Activated naive CD4-positive, alpha-beta T cell treated with anti-CD3 and anti-CD28 coated beads, Interleukin-2, amount 10 ng/mL, durations not matched to agents 7 days and 5 days (primary cell): ENCODE measurements around the gene CHST3.
"Not testable (repeated sequence)": the region's sequence is repeated elsewhere in the genome, so short reads cannot be mapped to it uniquely, and the experiment has no call there.

ENCODE experiments used
- CTCF ChIA-PET: fragments of 350-600 bp; sonication (Branson Sonifier 250); formaldehyde crosslinking; loops from one replicate; lab custom pipeline; 2021; ENCODE audit warnings: antibody characterized with exemption; lab: Charles Lee
- DNase-seq: peaks from one replicate; pipeline ENCODE4 v3.0.0-alpha.2; 2020
- H3K27ac Mint-ChIP-seq: one replicate; pipeline ENCODE4 v1.8.0; 2021; ENCODE audit warnings: mild to moderate bottlenecking, moderate library complexity, mixed read lengths
- H3K27me3 Mint-ChIP-seq: one replicate; pipeline ENCODE4 v1.8.0; 2021; ENCODE audit warnings: mild to moderate bottlenecking, mixed read lengths
- H3K36me3 Mint-ChIP-seq: one replicate; pipeline ENCODE4 v1.8.0; 2021; ENCODE audit warnings: mixed read lengths
- H3K4me1 Mint-ChIP-seq: one replicate; pipeline ENCODE4 v1.8.0; 2021; ENCODE audit warnings: mixed read lengths
- H3K4me3 Mint-ChIP-seq: one replicate; pipeline ENCODE4 v1.8.0; 2021; ENCODE audit warnings: mild to moderate bottlenecking, moderate library complexity, mixed read lengths
- H3K9me3 Mint-ChIP-seq: one replicate; pipeline ENCODE4 v1.8.0; 2021; ENCODE audit warnings: mixed read lengths

CHST3 gene

DNA sequence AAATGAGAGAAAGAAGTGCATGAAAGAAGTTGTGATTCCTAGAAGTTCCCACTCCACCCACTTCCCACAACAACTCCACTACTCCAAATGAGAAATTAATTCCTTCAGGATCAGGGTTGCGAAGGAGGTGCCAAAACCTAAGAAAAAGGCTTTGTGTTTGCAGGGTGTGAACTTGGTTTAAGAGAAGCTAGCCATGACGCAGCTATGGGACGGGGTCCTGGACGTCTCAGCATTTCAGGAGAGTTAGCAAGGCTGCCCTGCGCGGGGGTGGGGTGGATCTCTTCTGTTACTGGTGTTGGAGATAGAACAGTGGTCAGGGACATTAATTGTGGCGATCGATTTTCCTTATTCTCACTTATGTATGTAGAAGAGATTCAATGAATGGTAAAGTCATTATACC, 61.2 kb downstream of the CHST3 start:
- H3K27ac Mint-ChIP-seq = no peak overlapping the region
- peaks cover 18% of the 10 kb centered on the region for H3K27me3 Mint-ChIP-seq
- no peaks in the 10 kb centered on the region for H3K9me3 Mint-ChIP-seq
- DNase-seq = no peak
- H3K4me3 Mint-ChIP-seq = no peak overlapping the region
- no peaks in the 10 kb centered on the region for H3K36me3 Mint-ChIP-seq
- CTCF ChIA-PET = interaction anchor here (1.3 kb wide), 1 partner anchor 23 kb away, joined by 4 read pairs; no protein-coding TSS in a partner anchor
- peaks cover 5% of the 10 kb centered on the region for H3K4me1 Mint-ChIP-seq

DNA sequence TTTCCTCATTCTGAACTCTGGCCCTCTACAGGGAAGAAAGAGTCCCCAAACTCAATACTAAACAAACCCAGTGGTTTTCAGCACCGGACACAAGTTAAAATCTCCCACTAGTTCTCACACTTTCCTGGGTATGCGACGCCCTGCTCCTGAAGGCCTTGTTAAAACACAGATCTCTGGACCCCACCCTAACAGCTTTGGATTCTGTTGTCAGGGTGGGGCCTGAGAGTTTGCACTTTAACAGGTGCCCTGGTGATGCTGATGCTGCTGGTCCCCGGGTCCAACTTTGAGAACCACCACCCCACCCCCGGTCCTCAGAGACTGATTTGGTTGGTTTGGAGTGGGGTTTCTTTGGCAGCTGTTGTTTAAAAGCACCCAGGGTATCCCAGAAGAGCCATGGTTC, 61.6 kb downstream of the CHST3 start:
- Mint-ChIP-seq H3K36me3 (no peaks in the 10 kb centered on the region), H3K4me3 (no peak overlapping the region)
- CTCF ChIA-PET = interaction anchor here (1.3 kb wide), 1 partner anchor 23 kb away, joined by 4 read pairs; no protein-coding TSS in a partner anchor

DNA sequence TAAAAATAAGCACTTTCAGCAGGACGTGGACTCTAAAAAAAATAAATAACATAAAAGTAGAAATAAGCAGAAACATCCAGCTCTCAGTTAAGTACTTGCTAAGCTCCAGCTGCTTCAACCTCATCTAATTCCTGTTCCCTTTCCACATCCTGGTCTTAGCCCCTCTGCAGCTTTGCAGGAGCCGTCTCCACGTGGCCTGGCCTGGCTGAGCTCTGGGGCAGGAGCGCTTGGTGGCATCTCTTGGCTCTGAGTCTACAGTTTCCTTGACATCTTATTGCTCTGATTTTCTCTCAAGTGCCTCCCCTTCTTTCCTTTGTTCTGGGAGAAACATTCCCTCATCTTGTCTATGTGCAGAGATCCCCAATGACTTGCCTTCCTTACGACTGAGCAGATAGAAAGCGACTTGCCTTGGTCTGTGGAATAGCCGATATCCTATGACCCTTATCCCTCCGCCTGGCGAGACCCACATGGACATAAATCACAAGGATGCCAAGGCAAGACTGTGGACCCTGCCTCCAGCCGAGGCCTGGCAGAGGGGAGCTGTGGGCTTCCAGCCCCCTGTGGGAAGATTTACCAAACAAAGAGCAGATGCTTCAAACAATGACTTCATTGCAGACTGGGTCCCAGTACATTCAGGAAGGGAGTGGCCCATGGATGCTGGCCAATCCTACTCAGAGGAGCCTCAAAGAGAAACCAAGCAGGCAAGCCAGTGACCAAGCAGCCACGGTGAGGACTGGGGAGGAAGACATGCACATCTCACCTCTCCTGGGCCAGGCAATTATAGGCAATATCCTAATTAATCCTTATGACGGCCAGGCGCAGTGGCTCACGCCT, 62.3 kb downstream of the CHST3 start:
- no peak for DNase-seq
- peaks cover 29% of the 10 kb centered on the region for H3K27me3 Mint-ChIP-seq
- no peaks in the 10 kb centered on the region for H3K4me1 Mint-ChIP-seq
- H3K4me3 Mint-ChIP-seq = no peak overlapping the region
- H3K36me3 Mint-ChIP-seq = no peaks in the 10 kb centered on the region
- CTCF ChIA-PET = interaction anchor here (1.3 kb wide), 1 partner anchor 22 kb away, joined by 4 read pairs; no protein-coding TSS in a partner anchor
- H3K9me3 Mint-ChIP-seq = no peaks in the 10 kb centered on the region
- H3K27ac Mint-ChIP-seq = no peak overlapping the region

More for the DNA sequence above, 61.6 kb downstream of the CHST3 start:
- peaks cover 5% of the 10 kb centered on the region for H3K4me1 Mint-ChIP-seq
- H3K9me3 Mint-ChIP-seq = no peaks in the 10 kb centered on the region
- H3K27ac Mint-ChIP-seq = no peak overlapping the region
- H3K27me3 Mint-ChIP-seq = peaks cover 22% of the 10 kb centered on the region
- DNase-seq = no peak

DNA sequence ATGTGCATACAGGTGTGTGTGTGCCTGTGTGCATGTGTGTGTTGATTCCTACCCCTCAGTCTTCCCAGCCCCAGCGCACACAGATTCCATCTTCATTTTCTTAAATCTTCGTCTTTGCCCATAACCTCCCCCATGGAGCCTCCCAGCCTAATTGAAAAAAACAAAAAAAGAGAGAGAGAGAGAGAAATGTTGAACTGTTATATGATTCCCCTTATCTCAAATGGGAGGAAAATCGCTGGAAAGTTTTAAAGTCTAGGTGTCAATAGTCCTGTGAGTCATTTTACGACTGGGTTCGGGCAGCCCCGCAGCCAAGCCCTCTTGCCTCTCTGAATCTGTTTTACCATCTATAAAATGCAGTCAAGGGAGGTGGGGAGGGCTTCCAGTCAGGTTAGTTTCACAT, 63.3 kb downstream of the CHST3 start:
- no peak overlapping the region for H3K27ac Mint-ChIP-seq
- no peaks in the 10 kb centered on the region for H3K9me3 Mint-ChIP-seq
- H3K4me3 Mint-ChIP-seq = no peak overlapping the region
- DNase-seq = no peak
- no peaks in the 10 kb centered on the region for H3K4me1 Mint-ChIP-seq
- peaks cover 38% of the 10 kb centered on the region for H3K27me3 Mint-ChIP-seq
- CTCF ChIA-PET = no interaction called here
- no peaks in the 10 kb centered on the region for H3K36me3 Mint-ChIP-seq

DNA sequence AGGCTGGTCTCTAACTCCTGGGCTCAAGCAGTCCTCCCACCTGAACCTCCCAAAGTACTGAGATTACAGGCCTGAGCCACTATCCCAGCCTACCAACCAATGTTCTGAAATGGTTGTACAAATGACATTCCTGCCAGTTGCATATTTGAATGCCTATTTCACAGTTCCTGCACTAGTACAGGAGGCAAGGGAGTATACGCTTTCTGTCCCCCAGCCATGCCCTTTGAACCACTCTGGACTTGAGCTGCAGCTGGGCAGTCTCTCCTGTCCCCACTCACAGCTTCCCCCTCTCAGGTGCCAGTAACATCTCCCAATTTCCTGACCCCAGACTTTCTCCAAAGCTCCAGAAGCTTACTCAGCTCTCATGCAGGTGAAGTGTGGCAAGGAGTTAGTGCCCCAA, 65.2 kb downstream of the CHST3 start:
- DNase-seq = no peak
- Mint-ChIP-seq H3K4me3 (no peak overlapping the region), H3K9me3 (no peaks in the 10 kb centered on the region), H3K36me3 (no peaks in the 10 kb centered on the region), H3K27ac (no peak overlapping the region), H3K4me1 (no peaks in the 10 kb centered on the region), H3K27me3 (peaks cover 45% of the 10 kb centered on the region)
- CTCF ChIA-PET = no interaction called here

DNA sequence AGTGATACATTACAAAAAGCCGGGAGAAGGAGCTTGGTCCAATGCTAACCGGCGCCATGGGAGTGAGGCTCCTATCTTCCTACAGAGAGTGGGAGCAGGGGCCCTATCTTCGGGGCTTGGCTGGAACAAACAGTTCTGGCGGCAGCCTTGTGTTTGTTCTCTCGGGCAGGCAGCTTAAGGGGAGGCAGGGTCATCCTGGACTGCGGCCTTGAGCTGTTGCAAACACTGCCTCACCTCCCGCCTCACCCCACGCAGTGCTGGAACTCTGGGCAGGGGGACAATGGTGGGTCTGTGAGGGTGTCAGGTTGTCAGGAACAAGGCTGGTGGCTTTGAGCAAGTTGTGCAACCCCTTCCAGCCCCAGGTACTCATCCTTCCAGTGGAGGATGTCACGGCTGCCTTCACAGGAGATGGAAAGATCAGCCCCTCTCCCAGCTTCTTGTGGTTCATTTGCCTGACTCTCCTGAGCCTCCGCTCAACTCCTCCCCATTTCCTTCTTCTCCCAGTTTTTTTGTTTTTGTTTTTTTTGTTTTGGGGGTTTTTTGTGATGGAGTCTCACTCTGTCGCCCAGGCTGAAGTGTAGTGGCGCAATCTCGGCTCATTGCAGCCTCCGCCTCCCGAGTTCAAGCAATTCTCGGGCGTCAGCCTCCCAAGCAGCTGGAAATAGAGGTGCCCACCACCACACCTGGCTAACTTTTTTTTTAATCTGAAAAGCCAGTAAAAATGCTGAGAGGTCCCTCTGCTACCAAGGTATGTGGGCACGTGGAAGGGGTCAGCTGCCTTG, 66.8 kb downstream of the CHST3 start:
- Mint-ChIP-seq H3K4me1 (no peaks in the 10 kb centered on the region), H3K9me3 (no peaks in the 10 kb centered on the region), H3K27ac (no peak overlapping the region), H3K4me3 (no peak overlapping the region), H3K27me3 (peaks cover 53% of the 10 kb centered on the region), H3K36me3 (no peaks in the 10 kb centered on the region)
- DNase-seq = no peak
- CTCF ChIA-PET = interaction anchor here (0.8 kb wide), 1 partner anchor 426 kb away, joined by 5 read pairs; no protein-coding TSS in a partner anchor

DNA sequence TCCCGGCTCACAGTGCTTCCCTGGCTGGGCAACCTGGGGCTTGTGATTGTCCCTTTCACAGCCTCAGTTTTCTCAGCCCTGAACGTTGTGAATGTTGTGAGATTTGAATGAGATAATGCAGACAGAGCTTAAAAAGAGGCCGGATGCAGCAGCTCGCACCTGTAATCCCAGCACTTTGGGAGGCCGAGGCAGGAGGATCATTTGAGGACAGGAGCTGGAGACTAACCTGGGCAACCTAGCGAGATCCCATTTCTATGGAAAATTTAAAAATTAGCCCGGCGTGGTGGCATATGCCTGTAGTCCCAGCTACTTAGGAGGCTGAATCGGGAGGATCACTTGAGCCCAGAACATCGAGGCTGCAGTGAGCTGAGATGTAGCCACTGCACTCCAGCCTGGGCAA, 67.5 kb downstream of the CHST3 start:
- Mint-ChIP-seq H3K36me3 (no peaks in the 10 kb centered on the region), H3K27ac (no peak overlapping the region), H3K4me3 (no peak overlapping the region), H3K4me1 (no peaks in the 10 kb centered on the region), H3K9me3 (no peaks in the 10 kb centered on the region), H3K27me3 (peaks cover 54% of the 10 kb centered on the region)
- DNase-seq = no peak
- CTCF ChIA-PET = no interaction called here

DNA sequence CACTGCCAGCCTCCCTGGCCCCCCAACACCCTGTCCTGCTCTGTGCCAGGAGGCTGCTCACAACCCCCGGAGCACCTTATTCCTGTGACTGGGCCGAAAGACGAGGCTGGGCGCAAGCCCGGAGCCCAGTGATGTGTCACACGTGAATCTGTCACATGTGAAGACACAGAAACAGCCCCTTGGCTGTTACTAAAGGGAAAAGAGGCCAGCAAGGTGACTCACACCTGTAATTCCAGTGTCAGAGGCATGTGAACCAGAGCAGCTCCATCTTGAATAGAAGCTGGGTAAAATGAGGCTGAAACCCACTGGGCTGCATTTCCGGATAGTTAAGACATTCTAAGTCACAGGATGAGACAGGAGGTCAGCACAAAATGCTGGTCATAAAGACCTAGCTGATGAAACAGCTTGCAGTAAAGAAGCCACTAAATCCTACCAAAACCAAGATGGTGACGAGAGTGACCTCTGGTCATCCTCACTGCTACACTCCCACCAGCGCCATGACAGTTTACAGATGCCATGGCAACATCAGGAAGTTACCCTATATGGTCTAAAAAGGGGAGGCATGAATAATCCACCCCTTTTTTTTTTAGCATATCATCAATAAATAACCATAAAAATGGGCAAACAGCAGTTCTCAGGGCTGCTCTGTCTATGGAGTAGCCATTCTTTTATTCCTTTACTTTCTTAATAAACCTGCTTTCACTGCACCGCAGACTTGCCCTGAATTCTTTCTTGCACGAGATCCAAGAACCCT, 68.4 kb downstream of the CHST3 start:
- H3K36me3 Mint-ChIP-seq, H3K9me3 Mint-ChIP-seq, H3K27ac Mint-ChIP-seq, H3K4me1 Mint-ChIP-seq, H3K4me3 Mint-ChIP-seq, DNase-seq: not testable (repeated sequence)
- H3K27me3 Mint-ChIP-seq = peaks cover 53% of the 10 kb centered on the region
- CTCF ChIA-PET = interaction anchor here (0.8 kb wide), 1 partner anchor 13 kb away, joined by 3 read pairs; no protein-coding TSS in a partner anchor

DNA sequence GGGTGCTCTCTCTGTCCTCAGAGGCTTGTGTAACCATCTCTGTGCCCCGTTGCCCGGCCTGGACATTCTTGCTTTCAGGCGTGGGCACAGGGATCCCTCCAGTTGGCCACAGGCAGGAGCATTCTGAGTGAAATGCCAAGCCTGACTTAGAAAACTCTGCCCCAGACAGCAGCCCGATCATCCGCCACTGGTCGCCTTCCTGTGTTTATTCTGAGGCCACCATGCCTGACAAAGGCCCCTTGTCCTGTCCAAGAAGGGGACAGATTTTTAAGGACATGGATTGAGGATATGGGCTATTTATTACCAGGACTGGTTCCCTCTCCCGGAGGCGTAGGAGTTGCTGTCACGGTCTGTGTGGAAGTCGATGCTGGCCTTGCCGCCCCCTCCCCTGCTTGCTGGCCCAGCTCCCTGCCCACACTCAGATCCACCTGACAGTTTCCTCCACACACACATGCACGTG, 69.9 kb downstream of the CHST3 start:
- no peak overlapping the region for H3K27ac Mint-ChIP-seq
- CTCF ChIA-PET = interaction anchor here (1.7 kb wide), 1 partner anchor 14 kb away, joined by 4 read pairs; no protein-coding TSS in a partner anchor
- no peak overlapping the region for H3K4me3 Mint-ChIP-seq
- no peak for DNase-seq
- no peaks in the 10 kb centered on the region for H3K36me3 Mint-ChIP-seq
- peaks cover 60% of the 10 kb centered on the region for H3K27me3 Mint-ChIP-seq
- H3K9me3 Mint-ChIP-seq = no peaks in the 10 kb centered on the region
- H3K4me1 Mint-ChIP-seq = no peaks in the 10 kb centered on the region

DNA sequence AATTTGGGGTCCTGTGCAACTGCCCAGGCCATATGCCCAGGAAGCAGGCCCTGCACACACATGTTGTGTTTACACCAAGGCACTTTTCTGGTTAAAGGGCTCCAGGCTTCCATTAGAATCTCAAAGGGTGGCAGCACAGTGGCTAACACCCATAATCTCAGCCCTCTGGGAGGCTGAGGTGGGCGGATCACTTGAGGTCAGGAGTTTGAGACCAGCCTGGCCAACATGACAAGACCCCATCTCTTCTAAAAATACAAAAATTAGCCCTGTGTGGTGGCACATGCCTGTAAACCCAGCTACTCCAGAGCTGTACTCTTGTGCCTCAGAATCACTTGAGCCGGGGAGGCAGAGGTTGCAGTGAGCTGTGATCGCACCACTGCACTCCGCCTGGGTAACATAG, 70.6 kb downstream of the CHST3 start:
- Mint-ChIP-seq H3K4me1 (no peaks in the 10 kb centered on the region), H3K4me3 (no peak overlapping the region), H3K36me3 (no peaks in the 10 kb centered on the region), H3K9me3 (no peaks in the 10 kb centered on the region), H3K27ac (no peak overlapping the region), H3K27me3 (peaks cover 54% of the 10 kb centered on the region)
- CTCF ChIA-PET = interaction anchor here (1.2 to 1.7 kb wide), 2 partner anchors 14 kb away, joined by 3 to 4 read pairs; no protein-coding TSS in a partner anchor
- no peak for DNase-seq

DNA sequence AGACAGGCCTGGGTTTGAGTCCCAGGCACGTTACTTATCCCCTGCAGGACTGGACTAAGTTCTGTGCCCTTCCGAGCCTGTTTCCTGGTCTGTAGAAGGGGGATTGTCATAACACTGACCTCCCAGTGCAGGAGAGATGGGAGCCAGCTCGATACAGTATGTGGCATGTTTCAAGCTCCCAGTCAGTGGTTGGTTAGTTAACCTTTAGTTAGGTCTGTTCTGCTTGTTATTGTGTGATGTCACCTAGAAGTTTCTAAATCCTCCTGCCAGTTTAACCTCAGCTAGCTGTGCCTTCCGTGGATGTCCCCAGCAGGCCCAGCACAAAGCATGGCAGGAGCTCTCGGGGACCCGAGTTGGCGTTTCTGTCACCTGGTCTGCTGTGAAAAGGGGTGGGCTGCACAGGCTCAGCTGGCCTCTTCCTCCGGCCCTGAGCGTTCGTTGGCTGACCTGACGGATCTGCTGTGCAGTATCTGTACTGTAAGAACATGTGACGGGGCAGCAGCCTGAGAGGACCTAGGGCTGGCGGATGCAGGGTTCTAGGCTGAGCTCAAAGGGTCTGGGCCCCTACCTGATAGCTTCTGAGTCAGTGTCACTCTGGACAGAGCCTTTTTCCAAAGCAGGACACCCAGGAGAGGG, 71.2 kb downstream of the CHST3 start:
- Mint-ChIP-seq H3K4me3 (no peak overlapping the region), H3K9me3 (no peaks in the 10 kb centered on the region), H3K27ac (no peak overlapping the region), H3K27me3 (peaks cover 52% of the 10 kb centered on the region), H3K36me3 (no peaks in the 10 kb centered on the region), H3K4me1 (no peaks in the 10 kb centered on the region)
- DNase-seq = no peak
- CTCF ChIA-PET = interaction anchor here (1.2 kb wide), 1 partner anchor 13 kb away, joined by 3 read pairs; no protein-coding TSS in a partner anchor

DNA sequence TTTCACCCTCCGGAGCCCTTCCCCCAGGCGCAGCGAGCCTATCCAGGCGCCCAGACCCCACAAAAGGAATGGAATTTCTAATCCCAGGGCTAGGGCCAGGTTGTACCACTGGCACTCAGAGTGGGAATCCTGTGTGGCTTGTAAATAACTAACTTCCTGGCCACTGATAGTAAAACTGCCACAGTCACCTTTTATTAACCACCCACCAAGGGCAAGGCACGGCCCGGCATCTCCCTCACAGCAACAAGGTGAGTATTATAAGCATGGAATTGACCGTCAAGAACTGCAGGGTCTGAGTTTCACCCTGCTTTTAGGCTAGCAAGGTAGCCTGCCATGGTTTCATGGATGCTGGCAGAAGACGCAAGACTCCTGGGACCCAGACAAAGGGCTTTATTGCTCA, 73.1 kb downstream of the CHST3 start:
- CTCF ChIA-PET = interaction anchor here (0.9 to 1.7 kb wide), 2 partner anchors 9 to 141 kb away, joined by 3 to 5 read pairs; no protein-coding TSS in a partner anchor
- DNase-seq = no peak
- no peak overlapping the region for H3K4me3 Mint-ChIP-seq
- peaks cover 33% of the 10 kb centered on the region for H3K27me3 Mint-ChIP-seq
- H3K4me1 Mint-ChIP-seq = no peaks in the 10 kb centered on the region
- H3K27ac Mint-ChIP-seq = no peak overlapping the region
- no peaks in the 10 kb centered on the region for H3K36me3 Mint-ChIP-seq
- no peaks in the 10 kb centered on the region for H3K9me3 Mint-ChIP-seq

DNA sequence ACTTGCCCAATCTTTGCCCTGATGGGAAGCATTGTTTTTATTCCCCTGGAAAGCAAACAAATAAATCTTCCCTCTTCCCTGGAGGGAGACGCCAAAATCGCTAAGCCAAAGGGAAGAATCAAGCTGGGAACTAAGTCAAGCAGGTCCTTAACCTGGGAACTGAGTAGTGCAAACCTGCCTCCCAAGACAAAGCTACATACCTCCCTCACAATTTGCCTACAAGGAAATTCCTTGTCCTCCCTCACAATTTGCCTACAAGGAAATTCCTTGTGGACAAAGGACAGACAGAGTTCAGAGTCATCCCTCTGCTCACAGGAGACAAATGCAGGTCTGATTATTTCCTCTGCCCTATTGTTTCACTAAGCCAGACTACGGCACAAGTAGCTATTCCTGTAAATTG, 73.6 kb downstream of the CHST3 start:
- no peak overlapping the region for H3K4me3 Mint-ChIP-seq
- H3K27me3 Mint-ChIP-seq = peaks cover 31% of the 10 kb centered on the region
- H3K9me3 Mint-ChIP-seq = no peaks in the 10 kb centered on the region
- DNase-seq = no peak
- no peaks in the 10 kb centered on the region for H3K4me1 Mint-ChIP-seq
- H3K27ac Mint-ChIP-seq = no peak overlapping the region
- CTCF ChIA-PET = interaction anchor here (0.9 to 1.7 kb wide), 3 partner anchors 9 to 142 kb away, joined by 3 to 6 read pairs (median 5); no protein-coding TSS in a partner anchor
- H3K36me3 Mint-ChIP-seq = no peaks in the 10 kb centered on the region
